Measurements from ENCODE around the gene METTL4. TPM values are rescaled to one million over a fixed set of nuclear protein-coding genes. Genes with fewer than 3 reads are reported as not detected.
"Not testable (repeated sequence)": the region's sequence is repeated elsewhere in the genome, so short reads cannot be mapped to it uniquely, and the experiment has no call there.

The METTL4 gene
- polyA plus RNA-seq, 3 donors from 2014 or later, result 6.0 to 12.0 (median 6.8) TPM

GRCh38 chr18:2549462-2549861 is 21.8 kb downstream of the METTL4 start:
- Mint-ChIP-seq H3K27me3 (ENCODE audit: low read depth in 3 of 3) (no peaks in the 10 kb centered on the region), H3K4me1 (peaks cover 0 to 11% of the 10 kb centered on the region in 2 donors), H3K4me3 (no peak overlapping the region), H3K36me3 (peaks cover 22 to 35% (median 23%) of the 10 kb centered on the region in 3 donors), H3K27ac (peak overlapping the region in 1 of 6 donors; percentile 47), H3K9me3 (no peaks in the 10 kb centered on the region)
- DNase-seq, result no peak

GRCh38 chr18:2547477-2548087 is 23.7 kb downstream of the METTL4 start:
- no peak overlapping the region for H3K4me3 Mint-ChIP-seq
- H3K36me3 Mint-ChIP-seq, result peaks cover 21 to 35% (median 22%) of the 10 kb centered on the region in 3 donors
- no peaks in the 10 kb centered on the region for H3K9me3 Mint-ChIP-seq
- H3K27me3 Mint-ChIP-seq (ENCODE audit: low read depth in 3 of 3), result no peaks in the 10 kb centered on the region
- DNase-seq, result peak; percentile 11 to 30 (median 12)
- peaks cover 0 to 11% of the 10 kb centered on the region in 2 donors for H3K4me1 Mint-ChIP-seq
- H3K27ac Mint-ChIP-seq, result no peak overlapping the region

- no peaks in the 10 kb centered on the region for H3K27me3 Mint-ChIP-seq (ENCODE audit: low read depth in 3 of 3)
Observed at GRCh38 chr18:2545155-2545554, 26.1 kb downstream of the METTL4 start.

GRCh38 chr18:2541925-2542563 is 29.3 kb downstream of the METTL4 start:
- Mint-ChIP-seq H3K36me3 (peaks cover 6 to 25% (median 8%) of the 10 kb centered on the region in 3 donors), H3K27ac (peak overlapping the region in 1 of 6 donors; percentile 26), H3K4me3 (peak overlapping the region in 1 of 5 donors; percentile 27)
- peak; percentile 9 to 32 (median 24) for DNase-seq
- not testable (repeated sequence) for H3K4me1 Mint-ChIP-seq; H3K27me3 Mint-ChIP-seq (ENCODE audit: low read depth in 3 of 3); H3K9me3 Mint-ChIP-seq

More at GRCh38 chr18:2545155-2545554, 26.1 kb downstream of the METTL4 start:
- no peak for DNase-seq
- Mint-ChIP-seq H3K4me1 (peaks cover 4 to 18% of the 10 kb centered on the region in 2 donors), H3K27ac (no peak overlapping the region), H3K36me3 (peaks cover 7 to 24% (median 12%) of the 10 kb centered on the region in 3 donors), H3K4me3 (no peak overlapping the region), H3K9me3 (no peaks in the 10 kb centered on the region)

GRCh38 chr18:2540575-2540974 is 30.7 kb downstream of the METTL4 start:
- H3K27me3 Mint-ChIP-seq (ENCODE audit: low read depth in 3 of 3), result no peaks in the 10 kb centered on the region
- H3K9me3 Mint-ChIP-seq, result no peaks in the 10 kb centered on the region
- no peak overlapping the region for H3K4me3 Mint-ChIP-seq
- no peak overlapping the region for H3K27ac Mint-ChIP-seq
- no peak for DNase-seq
- H3K36me3 Mint-ChIP-seq, result peaks cover 6 to 19% (median 14%) of the 10 kb centered on the region in 3 donors
- H3K4me1 Mint-ChIP-seq, result peaks cover 4 to 7% of the 10 kb centered on the region in 2 donors

GRCh38 chr18:2538844-2539243 is 32.5 kb downstream of the METTL4 start:
- Mint-ChIP-seq H3K4me1 (peaks cover 4 to 7% of the 10 kb centered on the region in 2 donors), H3K9me3 (no peaks in the 10 kb centered on the region), H3K4me3 (no peak overlapping the region), H3K27me3 (ENCODE audit: low read depth in 3 of 3) (no peaks in the 10 kb centered on the region), H3K36me3 (peaks cover 6 to 30% (median 28%) of the 10 kb centered on the region in 3 donors), H3K27ac (no peak overlapping the region)
- DNase-seq, result no peak

- Mint-ChIP-seq H3K36me3 (peaks cover 6 to 30% (median 28%) of the 10 kb centered on the region in 3 donors), H3K27ac (no peak overlapping the region), H3K27me3 (ENCODE audit: low read depth in 3 of 3) (no peaks in the 10 kb centered on the region)
Observed at GRCh38 chr18:2538236-2538635, 33.1 kb downstream of the METTL4 start.

GRCh38 chr18:2537296-2537695 is 34.0 kb downstream of the METTL4 start:
- Mint-ChIP-seq H3K27ac (no peak overlapping the region), H3K9me3 (no peaks in the 10 kb centered on the region), H3K4me3 (no peak overlapping the region), H3K4me1 (peaks cover 4 to 7% of the 10 kb centered on the region in 2 donors), H3K36me3 (peaks cover 6 to 37% (median 36%) of the 10 kb centered on the region in 3 donors), H3K27me3 (ENCODE audit: low read depth in 3 of 3) (no peaks in the 10 kb centered on the region)
- no peak for DNase-seq

More at GRCh38 chr18:2538236-2538635, 33.1 kb downstream of the METTL4 start:
- H3K9me3 Mint-ChIP-seq, result no peaks in the 10 kb centered on the region
- no peak for DNase-seq
- H3K4me1 Mint-ChIP-seq, result peaks cover 4 to 7% of the 10 kb centered on the region in 2 donors
- H3K4me3 Mint-ChIP-seq, result no peak overlapping the region

GRCh38 chr18:2536493-2536892 is 34.8 kb downstream of the METTL4 start:
- no peaks in the 10 kb centered on the region for H3K27me3 Mint-ChIP-seq (ENCODE audit: low read depth in 3 of 3)
- no peak overlapping the region for H3K4me3 Mint-ChIP-seq
- no peaks in the 10 kb centered on the region for H3K9me3 Mint-ChIP-seq
- H3K36me3 Mint-ChIP-seq, result peaks cover 10 to 37% (median 36%) of the 10 kb centered on the region in 3 donors
- no peak for DNase-seq
- H3K4me1 Mint-ChIP-seq, result no peaks in the 10 kb centered on the region
- H3K27ac Mint-ChIP-seq, result no peak overlapping the region

- no peak for DNase-seq
- H3K27ac Mint-ChIP-seq, result no peak overlapping the region
- H3K27me3 Mint-ChIP-seq (ENCODE audit: low read depth in 3 of 3), result no peaks in the 10 kb centered on the region
- H3K4me1 Mint-ChIP-seq, result no peaks in the 10 kb centered on the region
- H3K4me3 Mint-ChIP-seq, result no peak overlapping the region
- H3K9me3 Mint-ChIP-seq, result no peaks in the 10 kb centered on the region
- H3K36me3 Mint-ChIP-seq, result peaks cover 10 to 37% (median 36%) of the 10 kb centered on the region in 3 donors
Observed at GRCh38 chr18:2536063-2536462, 35.2 kb downstream of the METTL4 start.

GRCh38 chr18:2535419-2535910 is 35.8 kb downstream of the METTL4 start:
- Mint-ChIP-seq H3K4me1 (no peaks in the 10 kb centered on the region), H3K9me3 (no peaks in the 10 kb centered on the region), H3K27ac (peak overlapping the region in 1 of 6 donors; percentile 28), H3K36me3 (peaks cover 10 to 41% (median 36%) of the 10 kb centered on the region in 3 donors), H3K4me3 (no peak overlapping the region), H3K27me3 (ENCODE audit: low read depth in 3 of 3) (no peaks in the 10 kb centered on the region)
- DNase-seq, result no peak

- Mint-ChIP-seq H3K9me3 (no peaks in the 10 kb centered on the region), H3K27ac (no peak overlapping the region), H3K27me3 (ENCODE audit: low read depth in 3 of 3) (no peaks in the 10 kb centered on the region), H3K4me1 (no peaks in the 10 kb centered on the region), H3K4me3 (no peak overlapping the region), H3K36me3 (peaks cover 8 to 39% (median 33%) of the 10 kb centered on the region in 3 donors)
- DNase-seq, result no peak
Observed at GRCh38 chr18:2534906-2535305, 36.4 kb downstream of the METTL4 start.

GRCh38 chr18:2532797-2533196 is 38.5 kb downstream of the METTL4 start:
- no peak for DNase-seq
- H3K36me3 Mint-ChIP-seq, result peaks cover 4 to 35% (median 33%) of the 10 kb centered on the region in 3 donors
- no peaks in the 10 kb centered on the region for H3K4me1 Mint-ChIP-seq
- no peaks in the 10 kb centered on the region for H3K9me3 Mint-ChIP-seq
- H3K27me3 Mint-ChIP-seq (ENCODE audit: low read depth in 3 of 3), result no peaks in the 10 kb centered on the region
- no peak overlapping the region for H3K27ac Mint-ChIP-seq
- H3K4me3 Mint-ChIP-seq, result no peak overlapping the region

GRCh38 chr18:2531751-2532150 is 39.6 kb downstream of the METTL4 start:
- H3K27ac Mint-ChIP-seq, result no peak overlapping the region
- no peaks in the 10 kb centered on the region for H3K27me3 Mint-ChIP-seq (ENCODE audit: low read depth in 3 of 3)
- no peaks in the 10 kb centered on the region for H3K9me3 Mint-ChIP-seq
- no peak for DNase-seq
- no peak overlapping the region for H3K4me3 Mint-ChIP-seq
- H3K4me1 Mint-ChIP-seq, result no peaks in the 10 kb centered on the region
- peaks cover 4 to 32% (median 30%) of the 10 kb centered on the region in 3 donors for H3K36me3 Mint-ChIP-seq

Measured in immature natural killer cell (primary cell).